Testis (tissue), 3 donors: ENCODE measurements around the gene USP49. TPM values are rescaled to one million over a fixed set of nuclear protein-coding genes. Genes with fewer than 3 reads are reported as not detected.

Source experiments
- DNase-seq: peaks from one replicate; pipeline ENCODE4 v3.0.0-alpha.2; 2019
- H3K27ac ChIP-seq, 2 donors: fragments of 200-600 bp; sonication (generic); one replicate each; pipeline ENCODE4 v1.5.1; 2019
- H3K27me3 ChIP-seq: fragments of 200-600 bp; sonication (generic); one replicate; pipeline ENCODE4 v1.5.1; 2019
- H3K36me3 ChIP-seq: fragments of 200-600 bp; sonication (generic); one replicate; pipeline ENCODE4 v1.5.1; 2017; ENCODE audit warnings: low read depth; ENCODE audit errors: missing control alignments
- H3K4me1 ChIP-seq: fragments of 200-600 bp; sonication (generic); one replicate; pipeline ENCODE4 v1.5.1; 2019
- H3K4me3 ChIP-seq, 2 donors: fragments of 200-600 bp; sonication (generic); one replicate each; pipeline ENCODE4 v1.5.1; 2017 to 2019
- H3K9me3 ChIP-seq: fragments of 200-600 bp; sonication (generic); one replicate; pipeline ENCODE4 v1.5.1; 2017
- CTCF ChIP-seq, 3 experiments: fragments of 450-650 bp in 2 of 3; fragments of 200-600 bp in 1 of 3; sonication (generic) in 1 of 3; IDR thresholded peaks; one replicate each; pipeline ENCODE4 v1.5.1; 2016 to 2019; ENCODE audit warnings: antibody characterized with exemption in 3 of 3, mild to moderate bottlenecking in 2 of 3, moderate library complexity in 1 of 3
- POLR2A ChIP-seq: fragments of 450-650 bp; IDR thresholded peaks from one replicate; pipeline ENCODE4 v1.6.1; 2017; ENCODE audit warnings: antibody characterized with exemption, mild to moderate bottlenecking, moderate library complexity
- WGBS, 2 donors: methylation state at CpG; one replicate each; pipeline ENCODE4 v1.1.5; 2018; 5-methylcytosine and 5-hydroxymethylcytosine counted together
- intact Hi-C: fragments of 100-400 bp; cut with DNase I; formaldehyde crosslinking; loops from one replicate; pipeline ENCODE4 v1.15.1; 2023; ENCODE audit warnings: low total_unique reads
- polyA plus RNA-seq: library from polyadenylated mRNA; stranded (reverse); fragments of 350-450 nt; fragmentation: Illumina TruSeq; extraction: RNeasy Lipid Tissue Mini Kit (QIAGEN cat#74804); gene quantifications from one replicate; pipeline ENCODE4 v1.2.3, GENCODE V29; 2014; ENCODE audit warnings: low read depth, low replicate concordance; ENCODE audit not compliant: insufficient read depth
- total RNA-seq, 2 donors: library from RNA; depleted of rRNA; stranded (reverse); fragments of >200 nt; gene quantifications; one replicate each; pipeline ENCODE4 v1.2.3, GENCODE V29; 2016

The USP49 gene
- total and polyA plus RNA-seq, 3 donors from 2014 or later, result 9.3 to 26.3 (median 19.7) TPM

GRCh38 chr6:41789390-41789724 lies 105.8 kb downstream of the USP49 start:
- no peaks in the 10 kb centered on the region for H3K36me3 ChIP-seq
- DNase-seq, result no peak

GRCh38 chr6:41787219-41787917 lies 107.8 kb downstream of the USP49 start, which contains the start of gene TOMM6:
TSS of gene TOMM6 (plus strand) at chr6:41787694. CDS start at chr6:41787698, 4 bp downstream.
- Histone ChIP-seq H3K36me3 (no peaks in the 10 kb centered on the region), H3K9me3 (no peaks in the 10 kb centered on the region), H3K27me3 (no peaks in the 10 kb centered on the region), H3K4me3 (peak within 1 kb of the TSS; percentile 90 to 96), H3K4me1 (peaks cover 8% of the 10 kb centered on the region), H3K27ac (peak within 1 kb of the TSS; percentile 57 to 94)
- TF ChIP-seq POLR2A (peak; percentile 44), CTCF (IDR thresholded peaks at IDR 0.05) (peak; percentile 83 to 97 (median 95))
- WGBS, 2 donors, result 1% methylated on average over 25 to 55 of the region's 55 CpGs
- intact Hi-C loops, result loop anchor here (5.0 kb wide), 2 partner anchors 135 to 260 kb away; partner anchors contain the start of genes BYSL and MED20
- DNase-seq, result peak; percentile 97

More at GRCh38 chr6:41789390-41789724, 105.8 kb downstream of the USP49 start:
- intact Hi-C loops, result loop anchor here (5.0 kb wide), 2 partner anchors 133 to 258 kb away; partner anchors contain the start of genes BYSL and MED20
- Histone ChIP-seq H3K27me3 (no peaks in the 10 kb centered on the region), H3K4me1 (peaks cover 8% of the 10 kb centered on the region), H3K9me3 (no peaks in the 10 kb centered on the region), H3K27ac (no peak overlapping the region), H3K4me3 (no peak overlapping the region)
- TF ChIP-seq POLR2A (no peak), CTCF (IDR thresholded peaks at IDR 0.05) (no peak)
- 55 to 68% methylated on average over 3 of the region's 3 CpGs for WGBS, 2 donors

- H3K9me3 ChIP-seq, result no peaks in the 10 kb centered on the region
- H3K36me3 ChIP-seq, result no peaks in the 10 kb centered on the region
- intact Hi-C loops, result loop anchor here (5.0 kb wide), 2 partner anchors 136 to 261 kb away; partner anchors contain the start of genes BYSL and MED20
- H3K27ac ChIP-seq, result peak overlapping the region; percentile 57 to 94
- H3K27me3 ChIP-seq, result no peaks in the 10 kb centered on the region
- WGBS, 2 donors, result 1 to 4% methylated on average over 5 to 53 of the region's 58 CpGs
- H3K4me1 ChIP-seq, result peaks cover 9% of the 10 kb centered on the region
- TF ChIP-seq CTCF (IDR thresholded peaks at IDR 0.05), result peak; percentile 72 to 83 (median 74)
- TF ChIP-seq POLR2A, result no peak
- H3K4me3 ChIP-seq, result peak overlapping the region; percentile 90 to 96
- DNase-seq, result peak; percentile 87
Observed at GRCh38 chr6:41786451-41787218, 108.5 kb downstream of the USP49 start.

GRCh38 chr6:41785689-41786450 lies 109.3 kb downstream of the USP49 start:
- H3K9me3 ChIP-seq, result no peaks in the 10 kb centered on the region
- intact Hi-C loops, result loop anchor here (5.0 kb wide), 2 partner anchors 136 to 261 kb away; partner anchors contain the start of genes BYSL and MED20
- no peaks in the 10 kb centered on the region for H3K27me3 ChIP-seq
- no peak for TF ChIP-seq CTCF (IDR thresholded peaks at IDR 0.05)
- no peak for TF ChIP-seq POLR2A
- peak overlapping the region; percentile 57 to 94 for H3K27ac ChIP-seq
- H3K4me3 ChIP-seq, result peak overlapping the region; percentile 90 to 96
- peaks cover 17% of the 10 kb centered on the region for H3K4me1 ChIP-seq
- DNase-seq, result peak; percentile 30
- 11 to 22% methylated on average over 12 to 28 of the region's 29 CpGs for WGBS, 2 donors
- no peaks in the 10 kb centered on the region for H3K36me3 ChIP-seq
